Measurements from ENCODE around the gene BCAS3. TPM values are rescaled to one million over a fixed set of nuclear protein-coding genes. Genes with fewer than 3 reads are reported as not detected.

BCAS3 gene
- total and polyA plus RNA-seq, 11 donors: 4.5 to 23.5 (median 17.9) TPM

DNA sequence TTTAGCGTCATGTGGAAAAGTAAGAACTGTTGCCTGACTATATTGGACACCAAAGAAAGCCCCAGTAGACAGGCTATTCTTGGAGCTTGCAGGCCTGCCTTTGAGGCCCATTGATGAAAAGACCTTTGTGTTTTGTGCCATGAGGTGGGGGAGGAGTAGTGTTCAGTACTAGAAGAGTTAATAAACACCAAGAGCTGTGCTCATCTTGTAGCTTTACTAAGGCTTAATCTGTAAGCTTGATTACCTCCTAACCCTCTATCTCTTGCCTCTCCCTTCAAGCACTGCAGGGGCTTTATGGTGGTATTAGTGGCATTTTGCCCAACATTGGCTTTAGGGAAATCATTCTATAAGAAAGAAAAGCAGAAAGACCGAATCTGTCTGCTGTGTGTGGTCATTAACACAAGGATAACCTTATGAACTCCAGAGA is 501.7 kb downstream of the BCAS3 start:
- peak overlapping the region in 3 of 12 donors; percentile 22 to 39 (median 30) for H3K27ac ChIP-seq
- H3K4me1 ChIP-seq: peaks cover 0 to 12% (median 3%) of the 10 kb centered on the region in 12 donors
- TF ChIP-seq POLR2A (IDR thresholded peaks at IDR 0.05): no peak
- TF ChIP-seq, protein P1, sequence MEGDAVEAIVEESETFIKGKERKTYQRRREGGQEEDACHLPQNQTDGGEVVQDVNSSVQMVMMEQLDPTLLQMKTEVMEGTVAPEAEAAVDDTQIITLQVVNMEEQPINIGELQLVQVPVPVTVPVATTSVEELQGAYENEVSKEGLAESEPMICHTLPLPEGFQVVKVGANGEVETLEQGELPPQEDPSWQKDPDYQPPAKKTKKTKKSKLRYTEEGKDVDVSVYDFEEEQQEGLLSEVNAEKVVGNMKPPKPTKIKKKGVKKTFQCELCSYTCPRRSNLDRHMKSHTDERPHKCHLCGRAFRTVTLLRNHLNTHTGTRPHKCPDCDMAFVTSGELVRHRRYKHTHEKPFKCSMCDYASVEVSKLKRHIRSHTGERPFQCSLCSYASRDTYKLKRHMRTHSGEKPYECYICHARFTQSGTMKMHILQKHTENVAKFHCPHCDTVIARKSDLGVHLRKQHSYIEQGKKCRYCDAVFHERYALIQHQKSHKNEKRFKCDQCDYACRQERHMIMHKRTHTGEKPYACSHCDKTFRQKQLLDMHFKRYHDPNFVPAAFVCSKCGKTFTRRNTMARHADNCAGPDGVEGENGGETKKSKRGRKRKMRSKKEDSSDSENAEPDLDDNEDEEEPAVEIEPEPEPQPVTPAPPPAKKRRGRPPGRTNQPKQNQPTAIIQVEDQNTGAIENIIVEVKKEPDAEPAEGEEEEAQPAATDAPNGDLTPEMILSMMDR (IDR thresholded peaks at IDR 0.05): no peak
- intact Hi-C loops (cut with DNase I): no loop called here
- no peaks in the 10 kb centered on the region for H3K27me3 ChIP-seq
- H3K36me3 ChIP-seq: no peaks in the 10 kb centered on the region
- no peaks in the 10 kb centered on the region for H3K9me3 ChIP-seq
- 47 to 64% (median 58%) methylated on average over 2 of the region's 2 CpGs for WGBS, 4 donors
- DNase-seq (no peak), ATAC-seq (no peak)
- H3K4me3 ChIP-seq: no peak overlapping the region

DNA sequence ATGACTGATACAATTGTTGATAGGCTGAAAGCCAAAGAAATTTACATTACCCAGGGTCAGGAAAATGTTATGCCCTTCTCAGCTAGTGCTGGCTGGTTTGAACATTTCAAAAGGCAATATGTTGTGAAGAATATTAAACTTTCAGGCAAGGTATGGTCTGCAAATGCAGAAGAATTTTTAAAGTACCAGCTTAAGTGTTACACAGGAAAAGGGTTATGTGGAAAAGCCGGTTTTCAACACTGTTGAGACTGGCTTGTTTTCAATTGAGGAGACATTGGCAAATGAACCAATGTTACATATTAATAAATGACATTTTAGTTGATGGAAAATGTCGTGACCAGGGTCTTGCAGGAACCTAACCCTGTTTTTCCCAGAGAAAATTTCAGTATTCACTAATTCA is 506.1 kb downstream of the BCAS3 start:
- Histone ChIP-seq H3K36me3 (no peaks in the 10 kb centered on the region), H3K4me1 (peaks cover 0 to 12% (median 3%) of the 10 kb centered on the region in 12 donors), H3K4me3 (no peak overlapping the region), H3K27ac (no peak overlapping the region), H3K27me3 (no peaks in the 10 kb centered on the region), H3K9me3 (no peaks in the 10 kb centered on the region)
- ATAC-seq (no peak), DNase-seq (no peak)
- WGBS, 4 donors: 77 to 94% (median 89%) methylated on average over 2 of the region's 2 CpGs
- intact Hi-C loops (cut with DNase I): no loop called here
- no peak for TF ChIP-seq POLR2A (IDR thresholded peaks at IDR 0.05)
- TF ChIP-seq, protein P1 (IDR thresholded peaks at IDR 0.05): no peak

DNA sequence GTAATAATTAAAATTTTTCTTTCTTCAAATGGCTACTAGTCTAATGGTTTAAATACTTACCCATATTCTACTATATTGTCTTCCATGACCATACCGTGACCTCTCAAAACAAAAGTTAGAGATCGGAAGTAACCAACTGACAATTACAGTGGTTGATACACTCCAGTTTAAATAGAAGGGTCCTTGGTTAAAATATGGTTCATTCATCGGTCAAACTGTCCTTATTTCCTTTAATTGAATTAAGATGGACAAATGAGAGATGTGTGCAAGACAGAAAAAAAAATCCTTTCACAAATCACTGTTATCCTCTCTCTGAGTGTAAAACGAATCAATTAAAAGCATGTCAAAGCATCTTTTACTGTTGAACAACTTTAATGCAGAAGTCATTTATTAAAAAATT is 507.7 kb downstream of the BCAS3 start:
- Histone ChIP-seq H3K9me3 (no peaks in the 10 kb centered on the region), H3K4me3 (no peak overlapping the region), H3K27me3 (no peaks in the 10 kb centered on the region), H3K27ac (no peak overlapping the region), H3K4me1 (peaks cover 0 to under 1% (median 0%) of the 10 kb centered on the region in 12 donors), H3K36me3 (no peaks in the 10 kb centered on the region)
- intact Hi-C loops (cut with DNase I): no loop called here
- WGBS, 4 donors: 92 to 95% (median 94%) methylated on average over 4 of the region's 4 CpGs
- ATAC-seq (no peak), DNase-seq (no peak)
- TF ChIP-seq POLR2A (IDR thresholded peaks at IDR 0.05): no peak
- TF ChIP-seq, protein P1 (IDR thresholded peaks at IDR 0.05): no peak

DNA sequence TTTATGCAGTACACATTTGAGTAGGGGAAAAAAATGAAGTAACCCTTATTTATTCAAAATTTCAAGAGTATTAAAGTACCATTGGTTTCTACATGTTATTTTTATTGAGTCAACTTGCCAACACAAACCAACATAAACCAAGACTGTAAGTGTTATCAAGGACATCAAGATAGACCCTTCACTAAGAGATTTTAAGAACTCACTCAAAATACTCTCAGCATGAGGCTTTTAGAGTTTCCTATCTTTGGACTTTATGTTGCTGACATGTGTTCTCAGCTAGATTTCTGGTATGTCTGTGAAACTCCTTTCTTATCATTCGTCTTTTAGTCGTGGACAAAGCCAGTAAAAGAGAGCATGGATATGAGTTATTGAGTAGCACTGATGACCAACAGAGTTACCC is 509.4 kb downstream of the BCAS3 start:
- Histone ChIP-seq H3K36me3 (no peaks in the 10 kb centered on the region), H3K27ac (no peak overlapping the region), H3K9me3 (peaks cover 0 to under 1% (median 0%) of the 10 kb centered on the region in 12 donors), H3K4me3 (no peak overlapping the region), H3K27me3 (no peaks in the 10 kb centered on the region), H3K4me1 (no peaks in the 10 kb centered on the region)
- intact Hi-C loops (cut with DNase I): no loop called here
- WGBS, 4 donors: 57 to 71% (median 68%) methylated on average over 2 of the region's 2 CpGs
- TF ChIP-seq POLR2A (IDR thresholded peaks at IDR 0.05): no peak
- TF ChIP-seq, protein P1 (IDR thresholded peaks at IDR 0.05): no peak
- DNase-seq (no peak), ATAC-seq (no peak)

Measured in heart left ventricle (tissue), 16 donors.